ENCODE measurements around the gene SCP2.

Gene SCP2

GRCh38 chr1:53023546-53023945 lies 96.5 kb downstream of the SCP2 start:
- no peak overlapping the region for H3K9ac ChIP-seq (ENCODE audit: low read length)
- H3F3A ChIP-seq (ENCODE audit: insufficient read depth, low read length), result no peaks in the 10 kb centered on the region
- no peaks in the 10 kb centered on the region for H3K9me3 ChIP-seq (ENCODE audit: low read length)
- no peaks in the 10 kb centered on the region for H3K36me3 ChIP-seq (ENCODE audit: insufficient read depth, low read length)
- no peaks in the 10 kb centered on the region; the same call in 1 of the 2 replicates for H3K79me2 ChIP-seq (ENCODE audit: insufficient read depth, low read length)
- no peaks in the 10 kb centered on the region for H3K4me1 ChIP-seq (ENCODE audit: insufficient read depth, low read length, severe bottlenecking)
- no peak overlapping the region for H3K27ac ChIP-seq (ENCODE audit: low read depth, low read length, poor library complexity, severe bottlenecking)
- no peaks in the 10 kb centered on the region for H4K20me1 ChIP-seq (ENCODE audit: insufficient read depth, low read length)
- TF ChIP-seq EZH2 (IDR thresholded peaks at IDR 0.05; ENCODE audit: borderline replicate concordance, low read length) (no peak), CTCF (IDR thresholded peaks at IDR 0.05; ENCODE audit: low read length) (no peak)
- no peak overlapping the region for H3K4me2 ChIP-seq (ENCODE audit: low read length)
- no peaks in the 10 kb centered on the region for H3K27me3 ChIP-seq (ENCODE audit: insufficient read depth, low read length)
- H3K9me2 ChIP-seq (ENCODE audit: low read depth, low read length), result no peaks in the 10 kb centered on the region
- H2AFZ ChIP-seq (ENCODE audit: low read length), result no peak overlapping the region
- no peak overlapping the region for H3K4me3 ChIP-seq (ENCODE audit: low read depth, low read length, poor library complexity, severe bottlenecking)

GRCh38 chr1:53024117-53024516 lies 97.0 kb downstream of the SCP2 start:
- Histone ChIP-seq H3K79me2 (ENCODE audit: insufficient read depth, low read length) (no peaks in the 10 kb centered on the region; the same call in 1 of the 2 replicates), H3F3A (ENCODE audit: insufficient read depth, low read length) (no peaks in the 10 kb centered on the region)

GRCh38 chr1:53025034-53025768 lies 98.1 kb downstream of the SCP2 start:
- no peaks in the 10 kb centered on the region for H3K4me1 ChIP-seq (ENCODE audit: insufficient read depth, low read length, severe bottlenecking)
- no peaks in the 10 kb centered on the region for H3K27me3 ChIP-seq (ENCODE audit: insufficient read depth, low read length)
- no peak overlapping the region for H2AFZ ChIP-seq (ENCODE audit: low read length)
- H3K9me3 ChIP-seq (ENCODE audit: low read length), result no peaks in the 10 kb centered on the region
- TF ChIP-seq CTCF (IDR thresholded peaks at IDR 0.05; ENCODE audit: low read length), result no peak
- no peak for TF ChIP-seq EZH2 (IDR thresholded peaks at IDR 0.05; ENCODE audit: borderline replicate concordance, low read length)
- H3F3A ChIP-seq (ENCODE audit: insufficient read depth, low read length), result no peaks in the 10 kb centered on the region
- no peak overlapping the region for H3K4me3 ChIP-seq (ENCODE audit: low read depth, low read length, poor library complexity, severe bottlenecking)
- no peak overlapping the region for H3K27ac ChIP-seq (ENCODE audit: low read depth, low read length, poor library complexity, severe bottlenecking)
- H3K79me2 ChIP-seq (ENCODE audit: insufficient read depth, low read length), result no peaks in the 10 kb centered on the region; the same call in 1 of the 2 replicates
- no peaks in the 10 kb centered on the region for H3K9me2 ChIP-seq (ENCODE audit: low read depth, low read length)
- H3K4me2 ChIP-seq (ENCODE audit: low read length), result no peak overlapping the region
- no peaks in the 10 kb centered on the region for H4K20me1 ChIP-seq (ENCODE audit: insufficient read depth, low read length)
- no peak overlapping the region for H3K9ac ChIP-seq (ENCODE audit: low read length)
- H3K36me3 ChIP-seq (ENCODE audit: insufficient read depth, low read length), result peaks cover 5% of the 10 kb centered on the region; the same call in 1 of the 2 replicates

More at GRCh38 chr1:53024117-53024516, 97.0 kb downstream of the SCP2 start:
- Histone ChIP-seq H3K4me3 (ENCODE audit: low read depth, low read length, poor library complexity, severe bottlenecking) (no peak overlapping the region), H3K27ac (ENCODE audit: low read depth, low read length, poor library complexity, severe bottlenecking) (no peak overlapping the region), H3K27me3 (ENCODE audit: insufficient read depth, low read length) (no peaks in the 10 kb centered on the region), H3K4me1 (ENCODE audit: insufficient read depth, low read length, severe bottlenecking) (no peaks in the 10 kb centered on the region), H3K36me3 (ENCODE audit: insufficient read depth, low read length) (peaks cover under 1% of the 10 kb centered on the region; the same call in 1 of the 2 replicates), H4K20me1 (ENCODE audit: insufficient read depth, low read length) (no peaks in the 10 kb centered on the region), H2AFZ (ENCODE audit: low read length) (no peak overlapping the region), H3K4me2 (ENCODE audit: low read length) (no peak overlapping the region), H3K9ac (ENCODE audit: low read length) (no peak overlapping the region), H3K9me2 (ENCODE audit: low read depth, low read length) (no peaks in the 10 kb centered on the region), H3K9me3 (ENCODE audit: low read length) (no peaks in the 10 kb centered on the region)
- no peak for TF ChIP-seq EZH2 (IDR thresholded peaks at IDR 0.05; ENCODE audit: borderline replicate concordance, low read length)
- no peak for TF ChIP-seq CTCF (IDR thresholded peaks at IDR 0.05; ENCODE audit: low read length)
